Neural progenitor cell (in vitro differentiated cells): ENCODE results near the gene PLEKHF1. TPM values are rescaled to one million over a fixed set of nuclear protein-coding genes. Genes with fewer than 3 reads are reported as not detected.
A peak's percentile ranks its signal among the peaks of the same experiment; 100 is the strongest.

Experiments used
- DNase-seq: peaks from one replicate; pipeline ENCODE4 v3.0.0-alpha.2; 2016; ENCODE audit warnings: low spot score
- H2AFZ ChIP-seq: fragments of 200-600 bp; sonication (generic); replicated peaks from 2 replicates; pipeline ENCODE4 v1.6.1; 2016; ENCODE audit warnings: antibody characterized with exemption
- H3F3A ChIP-seq: fragments of 200-600 bp; sonication (generic); 2 replicates; pipeline ENCODE4 v1.6.1; 2016; ENCODE audit warnings: antibody characterized with exemption, low read depth
- H3K27ac ChIP-seq: fragments of 200-600 bp; sonication (generic); 2 replicates; pipeline ENCODE4 v1.5.1; 2016; ENCODE audit warnings: mild to moderate bottlenecking
- H3K27me3 ChIP-seq: fragments of 200-600 bp; sonication (generic); 2 replicates; pipeline ENCODE4 v1.6.1; 2016; ENCODE audit warnings: mild to moderate bottlenecking, moderate library complexity
- H3K36me3 ChIP-seq: fragments of 200-600 bp; sonication (generic); 2 replicates; pipeline ENCODE4 v1.5.1; 2016
- H3K4me1 ChIP-seq: fragments of 200-600 bp; sonication (generic); 2 replicates; pipeline ENCODE4 v1.6.1; 2016; ENCODE audit warnings: mixed run types
- H3K4me2 ChIP-seq: fragments of 200-600 bp; sonication (generic); 2 replicates; pipeline ENCODE4 v1.6.1; 2016
- H3K4me3 ChIP-seq: fragments of 200-600 bp; sonication (generic); 2 replicates; pipeline ENCODE4 v1.5.1; 2016
- H3K79me2 ChIP-seq: fragments of 200-600 bp; sonication (generic); 2 replicates; pipeline ENCODE4 v1.6.1; 2016; ENCODE audit warnings: low read depth
- H3K9ac ChIP-seq: fragments of 200-600 bp; sonication (generic); 2 replicates; pipeline ENCODE4 v1.6.1; 2016
- H3K9me3 ChIP-seq: fragments of 200-600 bp; sonication (generic); 2 replicates; pipeline ENCODE4 v1.5.1; 2016; ENCODE audit warnings: low read depth
- H4K20me1 ChIP-seq: fragments of 200-600 bp; sonication (generic); 2 replicates; pipeline ENCODE4 v1.6.1; 2016; ENCODE audit warnings: low read depth
- H3K27ac Mint-ChIP-seq: 3 replicates; pipeline ENCODE4 v1.8.0; 2021; ENCODE audit warnings: mixed read lengths
- H3K27me3 Mint-ChIP-seq: 2 replicates; pipeline ENCODE4 v1.8.0; 2022; ENCODE audit warnings: low read depth, mild to moderate bottlenecking, inconsistent platforms, moderate library complexity, mixed read lengths; ENCODE audit not compliant: insufficient read depth
- H3K36me3 Mint-ChIP-seq: 3 replicates; pipeline ENCODE4 v1.8.0; 2021; ENCODE audit warnings: mixed read lengths
- H3K4me1 Mint-ChIP-seq: 3 replicates; pipeline ENCODE4 v1.8.0; 2021; ENCODE audit warnings: mixed read lengths
- H3K4me3 Mint-ChIP-seq: 3 replicates; pipeline ENCODE4 v1.8.0; 2021; ENCODE audit warnings: mild to moderate bottlenecking, moderate library complexity, mixed read lengths
- H3K9me3 Mint-ChIP-seq: 3 replicates; pipeline ENCODE4 v1.8.0; 2020; ENCODE audit warnings: mixed read lengths
- EZH2 ChIP-seq: fragments of 200-600 bp; sonication (generic); IDR thresholded peaks from 2 replicates; pipeline ENCODE4 v1.6.1; 2017; ENCODE audit warnings: antibody characterized with exemption, mild to moderate bottlenecking, moderate library complexity
- EZH2phosphoT487 ChIP-seq: fragments of 200-600 bp; sonication (generic); IDR thresholded peaks from 2 replicates; pipeline ENCODE4 v1.6.1; 2017; ENCODE audit warnings: antibody characterized with exemption
- total RNA-seq: library from RNA; depleted of rRNA; stranded (reverse); fragments of >200 nt; gene quantifications from 2 replicates; pipeline ENCODE4 v1.2.3, GENCODE V29; 2015; ENCODE audit warnings: low replicate concordance
- TF ChIP-seq, protein P1 (sequence below): fragments of 200-600 bp; sonication (generic); IDR thresholded peaks from 2 replicates; pipeline ENCODE4 v1.5.1; 2017; ENCODE audit warnings: antibody characterized with exemption, mild to moderate bottlenecking

PLEKHF1 gene
- total RNA-seq, 1 donor from 2014 or later = 1.2 TPM

DNA sequence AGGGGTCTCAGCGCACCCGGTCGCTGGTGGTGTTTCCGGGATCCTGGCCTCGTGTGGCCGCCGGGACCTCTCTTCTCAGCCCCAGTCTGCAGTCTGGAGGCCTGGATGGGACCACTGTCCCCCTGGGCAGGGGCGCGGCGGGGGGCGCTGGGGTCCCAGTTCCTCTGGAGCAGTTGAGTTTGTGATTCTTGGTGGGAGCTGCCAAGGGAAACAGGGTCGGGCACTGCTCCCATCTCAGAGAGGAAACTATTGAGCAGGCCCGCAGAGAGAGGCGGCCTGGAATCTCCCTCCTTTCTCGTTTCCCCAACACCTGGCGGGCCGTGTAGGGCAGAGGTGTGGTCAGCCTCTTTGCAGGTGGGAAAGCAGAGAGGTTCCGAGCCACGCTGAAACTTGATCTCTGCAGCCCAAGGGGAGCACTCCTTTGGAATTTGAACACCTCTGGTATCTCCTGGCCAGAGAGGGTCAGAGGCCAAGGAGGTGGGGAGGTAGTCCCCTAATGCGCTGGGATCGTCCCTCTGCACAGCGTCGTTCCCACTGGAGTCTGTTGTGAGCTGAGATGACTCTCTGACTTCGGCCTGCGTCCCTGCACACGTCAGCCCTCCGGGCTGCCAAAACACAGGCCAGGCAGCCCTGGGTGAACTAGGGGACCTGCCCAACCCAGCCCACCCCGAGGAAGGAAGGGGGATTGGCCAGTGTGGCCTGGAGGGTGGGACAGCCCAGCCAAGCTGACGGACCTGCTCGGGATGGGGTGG is 741 bp downstream of the PLEKHF1 start:
- peak overlapping the region; percentile 79 for H3K4me3 Mint-ChIP-seq
- H3K4me1 Mint-ChIP-seq = peaks cover 41% of the 10 kb centered on the region
- Histone ChIP-seq H4K20me1 (peaks cover 11% of the 10 kb centered on the region), H3K4me2 (peak overlapping the region; percentile 89), H3K4me1 (peaks cover 13% of the 10 kb centered on the region), H3K27ac (no peak overlapping the region), H3F3A (peaks cover 22% of the 10 kb centered on the region), H3K27me3 (peaks cover 64% of the 10 kb centered on the region), H3K9me3 (no peaks in the 10 kb centered on the region), H3K36me3 (no peaks in the 10 kb centered on the region), H3K4me3 (peak overlapping the region; percentile 67), H3K9ac (no peak overlapping the region), H3K79me2 (no peaks in the 10 kb centered on the region), H2AFZ (peak overlapping the region; percentile 80)
- TF ChIP-seq EZH2phosphoT487 (no peak), EZH2 (peak; percentile 18)
- TF ChIP-seq, protein P1, sequence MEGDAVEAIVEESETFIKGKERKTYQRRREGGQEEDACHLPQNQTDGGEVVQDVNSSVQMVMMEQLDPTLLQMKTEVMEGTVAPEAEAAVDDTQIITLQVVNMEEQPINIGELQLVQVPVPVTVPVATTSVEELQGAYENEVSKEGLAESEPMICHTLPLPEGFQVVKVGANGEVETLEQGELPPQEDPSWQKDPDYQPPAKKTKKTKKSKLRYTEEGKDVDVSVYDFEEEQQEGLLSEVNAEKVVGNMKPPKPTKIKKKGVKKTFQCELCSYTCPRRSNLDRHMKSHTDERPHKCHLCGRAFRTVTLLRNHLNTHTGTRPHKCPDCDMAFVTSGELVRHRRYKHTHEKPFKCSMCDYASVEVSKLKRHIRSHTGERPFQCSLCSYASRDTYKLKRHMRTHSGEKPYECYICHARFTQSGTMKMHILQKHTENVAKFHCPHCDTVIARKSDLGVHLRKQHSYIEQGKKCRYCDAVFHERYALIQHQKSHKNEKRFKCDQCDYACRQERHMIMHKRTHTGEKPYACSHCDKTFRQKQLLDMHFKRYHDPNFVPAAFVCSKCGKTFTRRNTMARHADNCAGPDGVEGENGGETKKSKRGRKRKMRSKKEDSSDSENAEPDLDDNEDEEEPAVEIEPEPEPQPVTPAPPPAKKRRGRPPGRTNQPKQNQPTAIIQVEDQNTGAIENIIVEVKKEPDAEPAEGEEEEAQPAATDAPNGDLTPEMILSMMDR = no peak
- H3K27ac Mint-ChIP-seq = no peak overlapping the region
- H3K9me3 Mint-ChIP-seq = no peaks in the 10 kb centered on the region
- peak; percentile 62 for DNase-seq
- H3K27me3 Mint-ChIP-seq = peaks cover 22% of the 10 kb centered on the region
- peaks cover 3% of the 10 kb centered on the region for H3K36me3 Mint-ChIP-seq

DNA sequence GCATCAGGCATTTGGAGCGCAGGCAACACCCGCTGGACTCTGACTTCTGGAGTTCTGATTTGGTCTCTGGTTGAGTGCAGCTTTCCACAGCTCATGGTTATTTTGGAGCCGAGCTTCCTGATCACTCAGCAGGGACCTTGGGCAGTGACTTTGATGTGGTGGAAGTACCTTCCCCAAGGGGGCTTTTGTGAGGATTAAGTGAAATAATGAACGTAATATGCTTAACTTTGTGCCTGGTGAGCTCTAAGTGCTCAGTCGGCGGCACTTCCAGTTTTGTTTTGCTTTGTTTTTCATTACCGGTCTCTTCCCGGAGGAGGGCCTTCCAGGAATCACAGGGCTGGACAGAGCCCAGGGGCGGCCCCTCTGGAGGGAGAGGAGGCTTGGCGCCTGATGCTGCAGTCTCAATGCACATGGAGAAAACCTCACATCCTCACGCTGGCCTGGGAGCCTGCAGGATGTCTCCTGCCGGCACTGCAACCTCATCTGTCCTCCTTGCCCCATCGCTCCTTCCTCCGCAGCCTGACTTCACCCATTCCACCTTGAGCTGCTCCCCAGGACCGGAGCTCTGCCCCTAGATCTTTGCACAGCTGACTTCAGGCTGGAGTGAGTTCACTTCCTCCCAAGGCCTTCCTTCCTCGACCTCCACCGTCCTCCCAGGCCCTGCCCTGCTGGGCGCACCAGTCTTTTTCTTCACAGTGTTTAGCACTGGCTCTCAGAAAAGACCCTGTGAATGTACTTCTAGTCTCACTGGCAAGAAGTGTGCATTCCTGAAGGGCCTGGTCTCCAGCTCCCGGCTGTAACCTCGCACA is 1.5 kb downstream of the PLEKHF1 start:
- DNase-seq = peak; percentile 79
- peaks cover 22% of the 10 kb centered on the region for H3F3A ChIP-seq

DNA sequence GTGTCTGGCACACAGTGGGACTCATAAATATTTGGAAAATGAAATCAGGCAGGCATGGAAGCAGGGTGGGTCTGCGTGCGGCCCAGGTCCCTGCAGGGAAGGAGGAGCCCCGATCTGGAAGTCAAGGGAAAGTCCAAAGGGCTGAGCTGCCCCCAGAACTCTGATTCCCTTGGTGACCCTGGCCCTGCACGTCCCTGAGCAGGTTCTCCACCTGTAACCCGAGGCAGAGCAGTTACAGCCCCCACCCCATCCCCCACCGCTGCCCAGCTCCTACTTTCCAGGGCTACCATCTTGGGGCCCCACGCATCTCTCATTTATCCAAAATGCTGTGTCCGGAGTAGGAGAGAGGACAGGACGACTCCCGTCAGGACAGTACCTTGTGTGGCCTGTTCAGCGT is 2.1 kb downstream of the PLEKHF1 start:
- H3K4me3 ChIP-seq = no peak overlapping the region
- H3K9me3 ChIP-seq = no peaks in the 10 kb centered on the region
- H3K4me3 Mint-ChIP-seq = peak overlapping the region; percentile 79
- peaks cover 28% of the 10 kb centered on the region for H3K27me3 Mint-ChIP-seq
- no peak overlapping the region for H3K9ac ChIP-seq
- TF ChIP-seq, protein P1 = no peak
- TF ChIP-seq EZH2 (no peak), EZH2phosphoT487 (no peak)
- peaks cover 22% of the 10 kb centered on the region for H3F3A ChIP-seq
- H3K9me3 Mint-ChIP-seq = no peaks in the 10 kb centered on the region
- no peaks in the 10 kb centered on the region for H3K79me2 ChIP-seq
- H2AFZ ChIP-seq = no peak overlapping the region
- H3K27ac ChIP-seq = no peak overlapping the region
- H3K4me2 ChIP-seq = peak overlapping the region; percentile 89
- peaks cover 11% of the 10 kb centered on the region for H4K20me1 ChIP-seq
- H3K36me3 ChIP-seq = no peaks in the 10 kb centered on the region
- no peak for DNase-seq
- no peak overlapping the region for H3K27ac Mint-ChIP-seq
- H3K4me1 ChIP-seq = peaks cover 13% of the 10 kb centered on the region
- peaks cover 45% of the 10 kb centered on the region for H3K4me1 Mint-ChIP-seq
- H3K27me3 ChIP-seq = peaks cover 59% of the 10 kb centered on the region
- H3K36me3 Mint-ChIP-seq = peaks cover 7% of the 10 kb centered on the region

More for the DNA sequence above, 1.5 kb downstream of the PLEKHF1 start:
- peaks cover 13% of the 10 kb centered on the region for H3K4me1 ChIP-seq
- Mint-ChIP-seq H3K27me3 (peaks cover 26% of the 10 kb centered on the region), H3K27ac (no peak overlapping the region), H3K4me1 (peaks cover 46% of the 10 kb centered on the region), H3K4me3 (peak overlapping the region; percentile 79), H3K9me3 (no peaks in the 10 kb centered on the region), H3K36me3 (peaks cover 7% of the 10 kb centered on the region)
- H3K27me3 ChIP-seq = peaks cover 64% of the 10 kb centered on the region
- no peak overlapping the region for H2AFZ ChIP-seq
- peak overlapping the region; percentile 89 for H3K4me2 ChIP-seq
- H3K4me3 ChIP-seq = peak overlapping the region; percentile 67
- no peaks in the 10 kb centered on the region for H3K36me3 ChIP-seq
- TF ChIP-seq EZH2phosphoT487 = no peak
- H3K79me2 ChIP-seq = no peaks in the 10 kb centered on the region
- H3K27ac ChIP-seq = no peak overlapping the region
- H3K9ac ChIP-seq = no peak overlapping the region
- H3K9me3 ChIP-seq = no peaks in the 10 kb centered on the region
- peaks cover 11% of the 10 kb centered on the region for H4K20me1 ChIP-seq
